Measurements from ENCODE around the gene MAPKBP1. TPM values are rescaled to one million over a fixed set of nuclear protein-coding genes. Genes with fewer than 3 reads are reported as not detected.

The MAPKBP1 gene
- total and polyA plus RNA-seq, 11 donors, result 6.3 to 20.5 (median 14.8) TPM

GRCh38 chr15:41797201-41797944 lies 23.1 kb downstream of the MAPKBP1 start:
- Histone ChIP-seq H3K36me3 (peaks cover 0 to 27% (median 16%) of the 10 kb centered on the region in 9 donors), H3K27ac (no peak overlapping the region), H3K4me3 (no peak overlapping the region), H3K4me1 (peaks cover 0 to 41% (median 14%) of the 10 kb centered on the region in 12 donors), H3K27me3 (no peaks in the 10 kb centered on the region), H3K9me3 (no peaks in the 10 kb centered on the region)
- WGBS, 4 donors, result 70 to 86% (median 80%) methylated on average over 8 of the region's 8 CpGs
- TF ChIP-seq POLR2A (IDR thresholded peaks at IDR 0.05) (no peak), CTCF (IDR thresholded peaks at IDR 0.05) (no peak)
- intact Hi-C loops (cut with DNase I), result no loop called here
- DNase-seq, result no peak
- ATAC-seq, result no peak

DNA sequence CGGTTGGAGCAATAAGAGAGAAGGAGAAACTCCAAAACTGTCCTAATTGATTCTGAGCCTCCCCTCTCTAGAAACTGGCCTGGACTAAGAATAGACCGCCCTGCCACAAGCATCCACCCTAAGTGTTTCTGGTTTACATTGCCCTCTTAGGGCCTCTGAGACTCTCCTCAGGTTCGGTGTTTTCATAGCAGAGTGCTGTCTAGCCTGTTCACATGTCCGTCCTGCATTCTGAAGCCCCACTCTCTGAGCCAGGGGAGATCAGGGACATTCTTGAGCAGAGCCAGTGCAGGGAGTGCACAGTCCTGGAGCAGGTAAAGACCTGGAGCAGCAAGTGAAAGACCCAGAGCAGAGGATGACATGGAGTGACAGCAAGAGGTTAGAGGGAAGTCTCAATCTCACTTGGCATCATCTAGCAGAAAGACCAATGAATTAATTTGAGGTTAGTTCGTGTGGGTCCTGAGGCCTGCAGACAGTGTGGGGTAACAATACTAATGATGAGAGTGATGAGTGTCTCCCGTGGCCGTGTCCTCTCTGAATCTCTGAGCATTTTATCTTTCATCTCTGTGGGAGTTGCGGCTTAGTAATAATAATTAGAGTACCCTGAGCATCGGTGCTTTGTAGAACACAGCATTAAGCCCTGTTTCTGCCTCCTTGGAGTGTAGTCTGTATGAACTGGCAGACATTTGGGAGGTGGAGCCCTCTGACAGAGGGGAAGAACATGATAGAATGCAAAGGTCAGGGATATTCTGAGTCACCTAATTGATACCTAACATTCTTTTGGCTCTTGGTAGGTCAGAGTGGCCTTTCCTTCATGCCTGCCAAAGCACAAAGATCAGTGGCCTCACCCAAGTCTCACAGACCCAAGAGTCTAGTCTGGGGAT lies 24.6 kb downstream of the MAPKBP1 start:
- no peak for TF ChIP-seq POLR2A (IDR thresholded peaks at IDR 0.05)
- no peak for TF ChIP-seq CTCF (IDR thresholded peaks at IDR 0.05)
- H3K9me3 ChIP-seq, result no peaks in the 10 kb centered on the region
- ATAC-seq, result peak in 3 of 4 donors; percentile 50 to 68 (median 60)
- DNase-seq, result no peak
- peaks cover 0 to 27% (median 16%) of the 10 kb centered on the region in 9 donors for H3K36me3 ChIP-seq
- intact Hi-C loops (cut with DNase I), result no loop called here
- H3K4me3 ChIP-seq, result no peak overlapping the region
- H3K4me1 ChIP-seq, result peaks cover 0 to 36% (median 14%) of the 10 kb centered on the region in 12 donors
- no peak overlapping the region for H3K27ac ChIP-seq
- H3K27me3 ChIP-seq, result no peaks in the 10 kb centered on the region
- WGBS, 4 donors, result 71 to 79% (median 77%) methylated on average over 9 of the region's 9 CpGs

DNA sequence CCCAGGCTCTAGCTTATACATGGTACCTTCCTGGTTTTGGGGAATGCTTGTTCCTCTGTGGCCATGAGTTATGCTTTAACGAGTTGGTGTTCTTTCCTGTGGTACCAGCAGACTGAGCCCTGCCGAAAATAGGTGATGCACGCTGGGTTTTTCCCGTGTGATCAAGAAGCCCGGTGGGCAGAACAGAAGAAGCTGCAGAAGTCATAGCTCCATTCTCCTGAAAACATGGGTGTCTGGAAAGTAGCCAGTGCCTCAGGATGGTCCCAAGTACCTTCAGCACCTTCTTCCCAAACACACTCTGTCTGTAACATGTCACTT lies 25.2 kb downstream of the MAPKBP1 start:
- Histone ChIP-seq H3K4me1 (peaks cover 0 to 38% (median 14%) of the 10 kb centered on the region in 12 donors), H3K9me3 (no peaks in the 10 kb centered on the region), H3K27ac (no peak overlapping the region), H3K4me3 (no peak overlapping the region), H3K36me3 (peaks cover 0 to 27% (median 16%) of the 10 kb centered on the region in 9 donors), H3K27me3 (no peaks in the 10 kb centered on the region)
- TF ChIP-seq CTCF (IDR thresholded peaks at IDR 0.05) (no peak), POLR2A (IDR thresholded peaks at IDR 0.05) (no peak)
- ATAC-seq (no peak), DNase-seq (no peak)
- intact Hi-C loops (cut with DNase I), result no loop called here
- 84 to 96% (median 90%) methylated on average over 5 of the region's 5 CpGs for WGBS, 4 donors

DNA sequence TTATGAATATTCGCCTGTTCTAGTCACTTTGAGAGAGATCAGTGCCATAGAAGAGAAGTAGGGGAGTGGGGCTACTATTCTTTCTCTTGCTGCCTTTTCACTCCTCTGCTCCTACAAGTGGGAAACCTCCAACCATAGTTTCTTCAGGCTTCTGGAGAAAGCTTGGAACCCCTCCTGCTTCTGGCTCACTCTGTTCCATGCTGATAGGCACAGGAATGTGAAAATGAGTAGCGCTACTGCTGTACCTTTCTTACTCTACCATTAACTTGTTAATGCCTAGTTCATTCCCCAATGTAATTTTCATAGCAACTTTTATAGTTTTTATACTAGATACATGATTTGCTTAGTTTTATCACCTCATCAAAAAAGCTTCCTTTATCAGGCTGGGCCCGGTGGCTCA lies 26.9 kb downstream of the MAPKBP1 start:
- Histone ChIP-seq H3K4me3 (no peak overlapping the region), H3K9me3 (no peaks in the 10 kb centered on the region), H3K4me1 (peaks cover 1 to 39% (median 10%) of the 10 kb centered on the region in 12 donors), H3K27me3 (no peaks in the 10 kb centered on the region), H3K27ac (no peak overlapping the region), H3K36me3 (peaks cover 0 to 27% (median 16%) of the 10 kb centered on the region in 9 donors)
- no peak for DNase-seq
- TF ChIP-seq CTCF (IDR thresholded peaks at IDR 0.05), result no peak
- TF ChIP-seq POLR2A (IDR thresholded peaks at IDR 0.05), result no peak
- 86 to 94% (median 91%) methylated on average over 3 of the region's 3 CpGs for WGBS, 4 donors
- no peak for ATAC-seq
- intact Hi-C loops (cut with DNase I), result no loop called here

All from heart left ventricle (tissue), 16 donors.